Measurements from ENCODE around the gene TMEM255B.

TMEM255B gene

GRCh38 chr13:113862931-113863523 is 104.0 kb downstream of the TMEM255B start:
- peak; percentile 34 for ATAC-seq
- no peak for TF ChIP-seq SNAI2 (CRISPR knock-in tag; IDR thresholded peaks at IDR 0.05)
- TF ChIP-seq ZC3H10 (CRISPR knock-in tag; IDR thresholded peaks at IDR 0.05) = no peak
- TF ChIP-seq CSDC2 (CRISPR knock-in tag; IDR thresholded peaks at IDR 0.05) = no peak
- TF ChIP-seq POU6F1 (CRISPR knock-in tag; IDR thresholded peaks at IDR 0.05; ENCODE audit: borderline replicate concordance, low read depth) = no peak
- no peak for TF ChIP-seq TCF4 (CRISPR knock-in tag; IDR thresholded peaks at IDR 0.05; ENCODE audit: borderline replicate concordance)
- TF ChIP-seq RARB (CRISPR knock-in tag; IDR thresholded peaks at IDR 0.05) = no peak
- no peak for TF ChIP-seq ZNF8 (CRISPR knock-in tag; IDR thresholded peaks at IDR 0.05)
- no peak for TF ChIP-seq ARNTL (CRISPR knock-in tag; IDR thresholded peaks at IDR 0.05; ENCODE audit: borderline replicate concordance, low read depth)
- TF ChIP-seq GLIS3 (CRISPR knock-in tag; IDR thresholded peaks at IDR 0.05) = no peak
- TF ChIP-seq PATZ1 (CRISPR knock-in tag; IDR thresholded peaks at IDR 0.05; ENCODE audit: borderline replicate concordance) = no peak
- no peak for TF ChIP-seq OSR1 (CRISPR knock-in tag; IDR thresholded peaks at IDR 0.05)
- TF ChIP-seq TSHZ2 (CRISPR knock-in tag; IDR thresholded peaks at IDR 0.05) = no peak
- TF ChIP-seq ZNF70 (CRISPR knock-in tag; IDR thresholded peaks at IDR 0.05) = no peak
- TF ChIP-seq ISL1 (CRISPR knock-in tag; IDR thresholded peaks at IDR 0.05) = no peak
- TF ChIP-seq ZFP3 (CRISPR knock-in tag; IDR thresholded peaks at IDR 0.05) = no peak
- TF ChIP-seq BACH2 (CRISPR knock-in tag; IDR thresholded peaks at IDR 0.05; ENCODE audit: borderline replicate concordance) = no peak
- TF ChIP-seq PPARA (CRISPR knock-in tag; IDR thresholded peaks at IDR 0.05; ENCODE audit: borderline replicate concordance) = no peak

- ATAC-seq = peak; percentile 62
- TF ChIP-seq BACH2 (CRISPR knock-in tag; IDR thresholded peaks at IDR 0.05; ENCODE audit: borderline replicate concordance) = no peak
- no peak for TF ChIP-seq GLIS3 (CRISPR knock-in tag; IDR thresholded peaks at IDR 0.05)
- no peak for TF ChIP-seq TSHZ2 (CRISPR knock-in tag; IDR thresholded peaks at IDR 0.05)
- no peak for TF ChIP-seq RARB (CRISPR knock-in tag; IDR thresholded peaks at IDR 0.05)
- TF ChIP-seq ARNTL (CRISPR knock-in tag; IDR thresholded peaks at IDR 0.05; ENCODE audit: borderline replicate concordance, low read depth) = no peak
- no peak for TF ChIP-seq PATZ1 (CRISPR knock-in tag; IDR thresholded peaks at IDR 0.05; ENCODE audit: borderline replicate concordance)
- no peak for TF ChIP-seq PPARA (CRISPR knock-in tag; IDR thresholded peaks at IDR 0.05; ENCODE audit: borderline replicate concordance)
- no peak for TF ChIP-seq SNAI2 (CRISPR knock-in tag; IDR thresholded peaks at IDR 0.05)
- TF ChIP-seq CSRNP3 (CRISPR knock-in tag; IDR thresholded peaks at IDR 0.05) = no peak
- TF ChIP-seq CREB5 (CRISPR knock-in tag; IDR thresholded peaks at IDR 0.05; ENCODE audit: low read depth) = no peak
- no peak for TF ChIP-seq ZNF565 (CRISPR knock-in tag; conservative IDR thresholded peaks at IDR 0.05; ENCODE audit: low read depth)
- no peak for TF ChIP-seq ZNF70 (CRISPR knock-in tag; IDR thresholded peaks at IDR 0.05)
- no peak for TF ChIP-seq ESRRG (CRISPR knock-in tag; IDR thresholded peaks at IDR 0.05)
- TF ChIP-seq TOX (CRISPR knock-in tag; IDR thresholded peaks at IDR 0.05; ENCODE audit: borderline replicate concordance) = no peak
- TF ChIP-seq CSDC2 (CRISPR knock-in tag; IDR thresholded peaks at IDR 0.05) = no peak
- TF ChIP-seq ISL1 (CRISPR knock-in tag; IDR thresholded peaks at IDR 0.05) = no peak
Measured at GRCh38 chr13:113863524-113864272, 104.7 kb downstream of the TMEM255B start, which contains the start of gene GAS6. TSS of gene GAS6 (minus strand) at chr13:113864076. CDS start at chr13:113863920, 156 bp downstream.
